ENCODE data around the gene CDC25A.
"Not testable (repeated sequence)": the region's sequence is repeated elsewhere in the genome, so short reads cannot be mapped to it uniquely, and the experiment has no call there.

The CDC25A gene

GRCh38 chr3:48188266-48189201 is at the start of gene CDC25A:
CDC25A (minus strand) TSS chr3:48188417; CDS start chr3:48187947, 470 bp downstream.
- peak; percentile 91 to 95 for DNase-seq (ENCODE audit: low read depth in 2 of 2)

- no peak for DNase-seq (ENCODE audit: low read depth in 2 of 2)
These were observed 48.3 kb upstream of the CDC25A start for GRCh38 chr3:48236531-48236930.

- no peak for DNase-seq (ENCODE audit: low read depth in 2 of 2)
These were observed 45.3 kb upstream of the CDC25A start for GRCh38 chr3:48233542-48233941.

GRCh38 chr3:48232734-48233133 is 44.5 kb upstream of the CDC25A start:
- DNase-seq (ENCODE audit: low read depth in 2 of 2), result peak; percentile 28 to 55

- DNase-seq (ENCODE audit: low read depth in 2 of 2), result no peak
These were observed 44.0 kb upstream of the CDC25A start for GRCh38 chr3:48232232-48232631.

GRCh38 chr3:48226939-48227338 is 38.7 kb upstream of the CDC25A start:
- DNase-seq (ENCODE audit: low read depth in 2 of 2), result no peak

- no peak for DNase-seq (ENCODE audit: low read depth in 2 of 2)
These were observed 37.4 kb upstream of the CDC25A start for GRCh38 chr3:48225587-48225986.

- DNase-seq (ENCODE audit: low read depth in 2 of 2), result no peak
These were observed 34.6 kb upstream of the CDC25A start, which contains the start of gene CAMP for GRCh38 chr3:48222616-48223513. CAMP (plus strand) TSS chr3:48223495; CDS start chr3:48223512, 17 bp downstream.

GRCh38 chr3:48220746-48221145 is 32.5 kb upstream of the CDC25A start:
- DNase-seq (ENCODE audit: low read depth in 2 of 2), result no peak

- no peak for DNase-seq (ENCODE audit: low read depth in 2 of 2)
These were observed 31.3 kb upstream of the CDC25A start for GRCh38 chr3:48219543-48219942.

GRCh38 chr3:48218537-48218936 is 30.3 kb upstream of the CDC25A start:
- DNase-seq (ENCODE audit: low read depth in 2 of 2), result no peak

- no peak for DNase-seq (ENCODE audit: low read depth in 2 of 2)
These were observed 29.2 kb upstream of the CDC25A start for GRCh38 chr3:48217449-48217848.

GRCh38 chr3:48215876-48216275 is 27.7 kb upstream of the CDC25A start:
- DNase-seq (ENCODE audit: low read depth in 2 of 2), result no peak

GRCh38 chr3:48215466-48215865 is 27.2 kb upstream of the CDC25A start:
- no peak for DNase-seq (ENCODE audit: low read depth in 2 of 2)

GRCh38 chr3:48215019-48215418 is 26.8 kb upstream of the CDC25A start:
- no peak for DNase-seq (ENCODE audit: low read depth in 2 of 2)

GRCh38 chr3:48214225-48214624 is 26.0 kb upstream of the CDC25A start:
- no peak for DNase-seq (ENCODE audit: low read depth in 2 of 2)

- DNase-seq (ENCODE audit: low read depth in 2 of 2), result not testable (repeated sequence)
These were observed 23.6 kb upstream of the CDC25A start for GRCh38 chr3:48211776-48212175.

- DNase-seq (ENCODE audit: low read depth in 2 of 2), result not testable (repeated sequence)
These were observed 22.3 kb upstream of the CDC25A start for GRCh38 chr3:48210534-48210933.

GRCh38 chr3:48209445-48209844 is 21.2 kb upstream of the CDC25A start:
- no peak for DNase-seq (ENCODE audit: low read depth in 2 of 2)

- no peak for DNase-seq (ENCODE audit: low read depth in 2 of 2)
These were observed 19.9 kb upstream of the CDC25A start for GRCh38 chr3:48208076-48208475.

GRCh38 chr3:48202632-48203031 is 14.4 kb upstream of the CDC25A start:
- DNase-seq (ENCODE audit: low read depth in 2 of 2), result no peak

- no peak for DNase-seq (ENCODE audit: low read depth in 2 of 2)
These were observed 10.9 kb upstream of the CDC25A start for GRCh38 chr3:48199117-48199516.
